GM23338 (cell line): ENCODE data around the gene GPR89B. TPM values are rescaled to one million over a fixed set of nuclear protein-coding genes. Genes with fewer than 3 reads are reported as not detected.
A peak's percentile ranks its signal among the peaks of the same experiment; 100 is the strongest.

Experiments used
- ATAC-seq: fragments of 200-7000 bp; cut with Tn5 transposase; 3 replicates; pipeline ENCODE4 v1.9.1; 2020
- DNase-seq: peaks from one replicate; pipeline ENCODE4 v3.0.0-alpha.2; 2015; ENCODE audit warnings: low spot score
- H2AFZ ChIP-seq: fragments of 200-600 bp; sonication (generic); 2 replicates; pipeline ENCODE4 v1.8.0; 2016; ENCODE audit warnings: antibody characterized with exemption, mild to moderate bottlenecking, moderate library complexity
- H3F3A ChIP-seq: fragments of 200-600 bp; sonication (generic); replicated peaks from 2 replicates; pipeline ENCODE4 v1.8.0; 2017; ENCODE audit warnings: antibody characterized with exemption, mixed run types, low read depth
- H3K27ac ChIP-seq: fragments of 200-600 bp; sonication (generic); 2 replicates; pipeline ENCODE4 v1.6.1; 2016; ENCODE audit warnings: low read depth
- H3K27me3 ChIP-seq: fragments of 200-600 bp; sonication (generic); 2 replicates; pipeline ENCODE4 v1.8.0; 2016; ENCODE audit warnings: mild to moderate bottlenecking, mixed run types, moderate library complexity; ENCODE audit not compliant: insufficient read depth
- H3K36me3 ChIP-seq: fragments of 200-600 bp; sonication (generic); 2 replicates; pipeline ENCODE4 v1.8.0; 2016; ENCODE audit warnings: mild to moderate bottlenecking; ENCODE audit not compliant: insufficient read depth
- H3K4me1 ChIP-seq: fragments of 200-600 bp; sonication (generic); 2 replicates; pipeline ENCODE4 v1.8.0; 2016; ENCODE audit warnings: mild to moderate bottlenecking, moderate library complexity; ENCODE audit not compliant: insufficient read depth
- H3K4me2 ChIP-seq: fragments of 200-600 bp; sonication (generic); 2 replicates; pipeline ENCODE4 v1.7.1; 2017; ENCODE audit warnings: mixed run types
- H3K4me3 ChIP-seq: fragments of 200-600 bp; sonication (generic); 2 replicates; pipeline ENCODE4 v1.6.1; 2016; ENCODE audit warnings: mixed run types
- H3K79me2 ChIP-seq: fragments of 200-600 bp; sonication (generic); replicated peaks from 2 replicates; pipeline ENCODE4 v1.8.0; 2017; ENCODE audit warnings: mild to moderate bottlenecking; ENCODE audit not compliant: insufficient read depth
- H3K9me2 ChIP-seq: fragments of 200-600 bp; sonication (generic); 2 replicates; pipeline ENCODE4 v1.8.0; 2017; ENCODE audit not compliant: insufficient read depth
- H4K20me1 ChIP-seq: fragments of 200-600 bp; sonication (generic); replicated peaks from 2 replicates; pipeline ENCODE4 v1.8.0; 2017; ENCODE audit warnings: mild to moderate bottlenecking; ENCODE audit not compliant: insufficient read depth
- H3K27ac Mint-ChIP-seq: 2 replicates; pipeline ENCODE4 v1.8.0; 2020; ENCODE audit warnings: inconsistent platforms, mild to moderate bottlenecking, moderate library complexity, mixed read lengths
- H3K27me3 Mint-ChIP-seq: 3 replicates; pipeline ENCODE4 v1.8.0; 2022; ENCODE audit warnings: low read depth, mild to moderate bottlenecking, moderate library complexity, mixed read lengths, inconsistent platforms; ENCODE audit not compliant: insufficient read depth, poor library complexity
- H3K36me3 Mint-ChIP-seq: 3 replicates; pipeline ENCODE4 v1.8.0; 2021; ENCODE audit warnings: low read depth, mild to moderate bottlenecking, inconsistent platforms, moderate library complexity, mixed read lengths
- H3K4me1 Mint-ChIP-seq: 3 replicates; pipeline ENCODE4 v1.8.0; 2020; ENCODE audit warnings: mild to moderate bottlenecking, inconsistent platforms, mixed read lengths
- H3K4me3 Mint-ChIP-seq: 3 replicates; pipeline ENCODE4 v1.8.0; 2021; ENCODE audit warnings: moderate library complexity, mild to moderate bottlenecking, inconsistent platforms, mixed read lengths
- H3K9me3 Mint-ChIP-seq: 3 replicates; pipeline ENCODE4 v1.8.0; 2020; ENCODE audit warnings: moderate library complexity, mild to moderate bottlenecking, inconsistent platforms, mixed read lengths
- CREB1 ChIP-seq: fragments of 250-450 bp; sonication (Bioruptor Pico); IDR thresholded peaks from 2 replicates; pipeline ENCODE4 v1.5.0; 2020; ENCODE audit warnings: low read depth, mild to moderate bottlenecking, moderate library complexity
- EZH2phosphoT487 ChIP-seq: fragments of 200-600 bp; sonication (generic); IDR thresholded peaks from one replicate; pipeline ENCODE4 v1.8.1; 2018; ENCODE audit warnings: antibody characterized with exemption; ENCODE audit not compliant: unreplicated experiment
- JUNB ChIP-seq: IDR thresholded peaks from one replicate; pipeline ENCODE4 v1.6.1; 2016; ENCODE audit warnings: antibody characterized with exemption; ENCODE audit not compliant: unreplicated experiment
- POLR2AphosphoS5 ChIP-seq: IDR thresholded peaks from 2 replicates; pipeline ENCODE4 v1.6.1; 2016; ENCODE audit warnings: antibody characterized with exemption, low read depth
- STAT1 ChIP-seq: IDR thresholded peaks from one replicate; pipeline ENCODE4 v1.6.1; 2016; ENCODE audit warnings: antibody characterized with exemption; ENCODE audit not compliant: unreplicated experiment
- ZNF114 ChIP-seq: fragments of 250-450 bp; sonication (Bioruptor Pico); IDR thresholded peaks from 2 replicates; pipeline ENCODE4 v1.5.0; 2020; ENCODE audit warnings: mild to moderate bottlenecking, moderate library complexity
- ZNF331 ChIP-seq: fragments of 250-450 bp; sonication (Bioruptor Pico); IDR thresholded peaks from 2 replicates; pipeline ENCODE4 v1.5.0; 2020; ENCODE audit warnings: low read depth, mild to moderate bottlenecking, moderate library complexity
- polyA plus RNA-seq: library from polyadenylated mRNA; unstranded; fragments of >200 nt; fragmentation: Nextera tagmentation; extraction: Ambion mirVana; gene quantifications from 2 replicates; pipeline ENCODE4 v1.2.1, GENCODE V29; 2016
- total RNA-seq: library from RNA; depleted of rRNA; stranded (reverse); fragments of >200 nt; shearing (Covaris generic); gene quantifications from 2 replicates; pipeline ENCODE4 v1.2.3, GENCODE V29; 2014
- TF ChIP-seq, protein P1 (sequence below): IDR thresholded peaks from 2 replicates; pipeline ENCODE4 v1.6.1; 2016; ENCODE audit warnings: antibody characterized with exemption
- TF ChIP-seq, protein P2 (sequence below): fragments of 250-450 bp; sonication (Bioruptor Pico); IDR thresholded peaks from 2 replicates; pipeline ENCODE4 v1.5.0; 2020; ENCODE audit warnings: mild to moderate bottlenecking, moderate library complexity
- TF ChIP-seq, protein P3 (sequence below): IDR thresholded peaks from one replicate; pipeline ENCODE4 v1.6.1; 2018; ENCODE audit warnings: antibody characterized with exemption; ENCODE audit not compliant: unreplicated experiment

Gene GPR89B
- total and polyA plus RNA-seq, 2 experiments from 2014 or later, result 25.7 to 27.7 TPM

DNA sequence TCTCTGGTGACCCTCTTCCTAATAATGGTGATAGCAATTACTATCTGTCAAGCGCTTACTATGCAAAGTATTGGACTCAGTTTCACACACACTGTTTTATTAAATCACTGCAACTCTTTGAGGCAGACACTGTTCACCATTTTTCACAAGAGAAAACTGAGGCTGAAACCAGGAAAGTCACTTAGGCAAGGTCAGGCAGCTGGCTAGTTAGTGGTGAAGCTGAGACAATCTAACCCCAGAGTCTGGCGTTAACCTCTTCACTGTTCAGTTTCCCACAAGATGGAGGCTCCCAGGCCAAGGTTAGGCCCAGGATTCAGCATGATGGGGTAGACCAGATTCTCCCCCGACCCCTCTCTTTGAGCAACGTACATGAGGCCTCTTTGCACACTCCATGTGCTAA lies 30.4 kb upstream of the GPR89B start (continued):
- TF ChIP-seq, protein P1, sequence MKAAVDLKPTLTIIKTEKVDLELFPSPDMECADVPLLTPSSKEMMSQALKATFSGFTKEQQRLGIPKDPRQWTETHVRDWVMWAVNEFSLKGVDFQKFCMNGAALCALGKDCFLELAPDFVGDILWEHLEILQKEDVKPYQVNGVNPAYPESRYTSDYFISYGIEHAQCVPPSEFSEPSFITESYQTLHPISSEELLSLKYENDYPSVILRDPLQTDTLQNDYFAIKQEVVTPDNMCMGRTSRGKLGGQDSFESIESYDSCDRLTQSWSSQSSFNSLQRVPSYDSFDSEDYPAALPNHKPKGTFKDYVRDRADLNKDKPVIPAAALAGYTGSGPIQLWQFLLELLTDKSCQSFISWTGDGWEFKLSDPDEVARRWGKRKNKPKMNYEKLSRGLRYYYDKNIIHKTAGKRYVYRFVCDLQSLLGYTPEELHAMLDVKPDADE, result no peak
- no peak for TF ChIP-seq CREB1 (CRISPR knock-in tag)
- no peak for TF ChIP-seq ZNF114 (CRISPR knock-in tag)
- TF ChIP-seq POLR2AphosphoS5, result no peak
- TF ChIP-seq ZNF331 (CRISPR knock-in tag), result no peak

DNA sequence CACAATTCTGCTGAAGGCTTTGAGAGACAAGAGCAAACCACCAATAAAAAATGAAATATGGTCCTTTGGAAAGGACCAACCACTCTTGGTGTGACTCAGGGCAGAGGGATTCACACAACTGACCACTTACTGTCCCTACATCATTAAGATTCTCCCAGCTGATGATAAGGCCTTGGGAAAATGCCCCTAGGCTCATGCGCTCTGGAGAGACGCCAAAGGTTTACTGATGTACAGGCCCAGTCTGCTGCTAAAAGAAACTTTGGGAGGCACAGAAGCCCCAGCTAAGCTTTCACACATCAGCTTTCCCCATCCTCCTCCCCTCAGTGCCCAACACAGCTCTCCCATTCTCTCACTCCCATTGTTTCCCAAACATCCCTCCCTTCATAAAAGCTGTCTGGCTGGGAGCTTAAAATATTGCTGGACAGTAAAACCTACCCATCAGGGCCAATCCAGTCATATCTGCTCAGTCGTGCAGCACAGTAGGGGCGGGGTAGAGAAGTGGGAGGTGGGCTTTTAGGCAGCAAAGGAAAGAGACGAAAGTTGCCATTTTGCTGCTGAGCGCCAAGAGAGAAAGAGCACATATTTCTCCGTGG lies 25.9 kb upstream of the GPR89B start, which contains the start of gene GJA8:
Gene GJA8, plus strand, starts transcription at position 543 of the 593 bp plus-strand sequence. CDS start 5,161 bp downstream, outside the sequence.
- Histone ChIP-seq H3K9me2 (no peaks in the 10 kb centered on the region), H2AFZ (peak within 1 kb of the TSS; percentile 28; the same call in 1 of the 2 replicates), H3F3A (no peaks in the 10 kb centered on the region), H3K4me2 (no peak within 1 kb of the TSS), H3K79me2 (no peaks in the 10 kb centered on the region), H3K36me3 (no peaks in the 10 kb centered on the region), H3K27ac (no peak within 1 kb of the TSS), H4K20me1 (no peaks in the 10 kb centered on the region), H3K4me1 (no peaks in the 10 kb centered on the region), H3K4me3 (no peak within 1 kb of the TSS), H3K27me3 (no peaks in the 10 kb centered on the region)
- Mint-ChIP-seq H3K27ac (no peak within 1 kb of the TSS), H3K4me1 (no peaks in the 10 kb centered on the region), H3K36me3 (no peaks in the 10 kb centered on the region), H3K4me3 (no peak within 1 kb of the TSS), H3K9me3 (no peaks in the 10 kb centered on the region), H3K27me3 (peaks cover 6% of the 10 kb centered on the region)
- TF ChIP-seq, protein P2, sequence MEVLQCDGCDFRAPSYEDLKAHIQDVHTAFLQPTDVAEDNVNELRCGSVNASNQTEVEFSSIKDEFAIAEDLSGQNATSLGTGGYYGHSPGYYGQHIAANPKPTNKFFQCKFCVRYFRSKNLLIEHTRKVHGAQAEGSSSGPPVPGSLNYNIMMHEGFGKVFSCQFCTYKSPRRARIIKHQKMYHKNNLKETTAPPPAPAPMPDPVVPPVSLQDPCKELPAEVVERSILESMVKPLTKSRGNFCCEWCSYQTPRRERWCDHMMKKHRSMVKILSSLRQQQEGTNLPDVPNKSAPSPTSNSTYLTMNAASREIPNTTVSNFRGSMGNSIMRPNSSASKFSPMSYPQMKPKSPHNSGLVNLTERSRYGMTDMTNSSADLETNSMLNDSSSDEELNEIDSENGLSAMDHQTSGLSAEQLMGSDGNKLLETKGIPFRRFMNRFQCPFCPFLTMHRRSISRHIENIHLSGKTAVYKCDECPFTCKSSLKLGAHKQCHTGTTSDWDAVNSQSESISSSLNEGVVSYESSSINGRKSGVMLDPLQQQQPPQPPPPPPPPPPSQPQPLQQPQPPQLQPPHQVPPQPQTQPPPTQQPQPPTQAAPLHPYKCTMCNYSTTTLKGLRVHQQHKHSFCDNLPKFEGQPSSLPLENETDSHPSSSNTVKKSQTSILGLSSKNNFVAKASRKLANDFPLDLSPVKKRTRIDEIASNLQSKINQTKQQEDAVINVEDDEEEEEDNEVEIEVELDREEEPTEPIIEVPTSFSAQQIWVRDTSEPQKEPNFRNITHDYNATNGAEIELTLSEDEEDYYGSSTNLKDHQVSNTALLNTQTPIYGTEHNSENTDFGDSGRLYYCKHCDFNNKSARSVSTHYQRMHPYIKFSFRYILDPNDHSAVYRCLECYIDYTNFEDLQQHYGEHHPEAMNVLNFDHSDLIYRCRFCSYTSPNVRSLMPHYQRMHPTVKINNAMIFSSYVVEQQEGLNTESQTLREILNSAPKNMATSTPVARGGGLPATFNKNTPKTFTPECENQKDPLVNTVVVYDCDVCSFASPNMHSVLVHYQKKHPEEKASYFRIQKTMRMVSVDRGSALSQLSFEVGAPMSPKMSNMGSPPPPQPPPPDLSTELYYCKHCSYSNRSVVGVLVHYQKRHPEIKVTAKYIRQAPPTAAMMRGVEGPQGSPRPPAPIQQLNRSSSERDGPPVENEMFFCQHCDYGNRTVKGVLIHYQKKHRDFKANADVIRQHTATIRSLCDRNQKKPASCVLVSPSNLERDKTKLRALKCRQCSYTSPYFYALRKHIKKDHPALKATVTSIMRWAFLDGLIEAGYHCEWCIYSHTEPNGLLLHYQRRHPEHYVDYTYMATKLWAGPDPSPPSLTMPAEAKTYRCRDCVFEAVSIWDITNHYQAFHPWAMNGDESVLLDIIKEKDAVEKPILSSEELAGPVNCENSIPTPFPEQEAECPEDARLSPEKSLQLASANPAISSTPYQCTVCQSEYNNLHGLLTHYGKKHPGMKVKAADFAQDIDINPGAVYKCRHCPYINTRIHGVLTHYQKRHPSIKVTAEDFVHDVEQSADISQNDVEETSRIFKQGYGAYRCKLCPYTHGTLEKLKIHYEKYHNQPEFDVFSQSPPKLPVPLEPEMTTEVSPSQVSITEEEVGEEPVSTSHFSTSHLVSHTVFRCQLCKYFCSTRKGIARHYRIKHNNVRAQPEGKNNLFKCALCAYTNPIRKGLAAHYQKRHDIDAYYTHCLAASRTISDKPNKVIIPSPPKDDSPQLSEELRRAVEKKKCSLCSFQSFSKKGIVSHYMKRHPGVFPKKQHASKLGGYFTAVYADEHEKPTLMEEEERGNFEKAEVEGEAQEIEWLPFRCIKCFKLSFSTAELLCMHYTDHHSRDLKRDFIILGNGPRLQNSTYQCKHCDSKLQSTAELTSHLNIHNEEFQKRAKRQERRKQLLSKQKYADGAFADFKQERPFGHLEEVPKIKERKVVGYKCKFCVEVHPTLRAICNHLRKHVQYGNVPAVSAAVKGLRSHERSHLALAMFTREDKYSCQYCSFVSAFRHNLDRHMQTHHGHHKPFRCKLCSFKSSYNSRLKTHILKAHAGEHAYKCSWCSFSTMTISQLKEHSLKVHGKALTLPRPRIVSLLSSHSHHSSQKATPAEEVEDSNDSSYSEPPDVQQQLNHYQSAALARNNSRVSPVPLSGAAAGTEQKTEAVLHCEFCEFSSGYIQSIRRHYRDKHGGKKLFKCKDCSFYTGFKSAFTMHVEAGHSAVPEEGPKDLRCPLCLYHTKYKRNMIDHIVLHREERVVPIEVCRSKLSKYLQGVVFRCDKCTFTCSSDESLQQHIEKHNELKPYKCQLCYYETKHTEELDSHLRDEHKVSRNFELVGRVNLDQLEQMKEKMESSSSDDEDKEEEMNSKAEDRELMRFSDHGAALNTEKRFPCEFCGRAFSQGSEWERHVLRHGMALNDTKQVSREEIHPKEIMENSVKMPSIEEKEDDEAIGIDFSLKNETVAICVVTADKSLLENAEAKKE (CRISPR knock-in tag), result no peak
- TF ChIP-seq JUNB (no peak), ZNF331 (CRISPR knock-in tag) (no peak), EZH2phosphoT487 (no peak), STAT1 (no peak)
- TF ChIP-seq, protein P3, sequence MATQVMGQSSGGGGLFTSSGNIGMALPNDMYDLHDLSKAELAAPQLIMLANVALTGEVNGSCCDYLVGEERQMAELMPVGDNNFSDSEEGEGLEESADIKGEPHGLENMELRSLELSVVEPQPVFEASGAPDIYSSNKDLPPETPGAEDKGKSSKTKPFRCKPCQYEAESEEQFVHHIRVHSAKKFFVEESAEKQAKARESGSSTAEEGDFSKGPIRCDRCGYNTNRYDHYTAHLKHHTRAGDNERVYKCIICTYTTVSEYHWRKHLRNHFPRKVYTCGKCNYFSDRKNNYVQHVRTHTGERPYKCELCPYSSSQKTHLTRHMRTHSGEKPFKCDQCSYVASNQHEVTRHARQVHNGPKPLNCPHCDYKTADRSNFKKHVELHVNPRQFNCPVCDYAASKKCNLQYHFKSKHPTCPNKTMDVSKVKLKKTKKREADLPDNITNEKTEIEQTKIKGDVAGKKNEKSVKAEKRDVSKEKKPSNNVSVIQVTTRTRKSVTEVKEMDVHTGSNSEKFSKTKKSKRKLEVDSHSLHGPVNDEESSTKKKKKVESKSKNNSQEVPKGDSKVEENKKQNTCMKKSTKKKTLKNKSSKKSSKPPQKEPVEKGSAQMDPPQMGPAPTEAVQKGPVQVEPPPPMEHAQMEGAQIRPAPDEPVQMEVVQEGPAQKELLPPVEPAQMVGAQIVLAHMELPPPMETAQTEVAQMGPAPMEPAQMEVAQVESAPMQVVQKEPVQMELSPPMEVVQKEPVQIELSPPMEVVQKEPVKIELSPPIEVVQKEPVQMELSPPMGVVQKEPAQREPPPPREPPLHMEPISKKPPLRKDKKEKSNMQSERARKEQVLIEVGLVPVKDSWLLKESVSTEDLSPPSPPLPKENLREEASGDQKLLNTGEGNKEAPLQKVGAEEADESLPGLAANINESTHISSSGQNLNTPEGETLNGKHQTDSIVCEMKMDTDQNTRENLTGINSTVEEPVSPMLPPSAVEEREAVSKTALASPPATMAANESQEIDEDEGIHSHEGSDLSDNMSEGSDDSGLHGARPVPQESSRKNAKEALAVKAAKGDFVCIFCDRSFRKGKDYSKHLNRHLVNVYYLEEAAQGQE, result no peak
- TF ChIP-seq, protein P1, result no peak
- ATAC-seq, result no peak
- no peak for DNase-seq
